NB4 (cell line): ENCODE data around the gene TMEM247.

ENCODE experiments used
- DNase-seq: peaks from one replicate; pipeline ENCODE4 v3.0.0; 2010; ENCODE audit warnings: low read depth
- H3K4me3 ChIP-seq: one replicate; pipeline ENCODE4 v1.5.1; 2011; ENCODE audit warnings: mild to moderate bottlenecking, low read depth, low read length, moderate library complexity
- CTCF ChIP-seq: IDR thresholded peaks from one replicate; pipeline ENCODE4 v1.5.1; 2012; ENCODE audit warnings: low read depth, low read length
- MYC ChIP-seq: IDR thresholded peaks from 2 replicates; pipeline ENCODE4 v1.6.1; 2011; ENCODE audit warnings: low read depth, low read length
- POLR2A ChIP-seq: IDR thresholded peaks from 2 replicates; pipeline ENCODE4 v1.6.1; 2011; ENCODE audit warnings: mild to moderate bottlenecking; ENCODE audit not compliant: insufficient read length; ENCODE audit errors: extremely low read depth
- TF ChIP-seq, protein P1 (sequence below): IDR thresholded peaks from 2 replicates; pipeline ENCODE4 v1.6.1; 2011; ENCODE audit warnings: low read depth, low read length

The TMEM247 gene

GRCh38 chr2:46488389-46488788 is 9.0 kb downstream of the TMEM247 start:
- TF ChIP-seq CTCF (no peak), POLR2A (no peak), MYC (no peak)
- TF ChIP-seq, protein P1, sequence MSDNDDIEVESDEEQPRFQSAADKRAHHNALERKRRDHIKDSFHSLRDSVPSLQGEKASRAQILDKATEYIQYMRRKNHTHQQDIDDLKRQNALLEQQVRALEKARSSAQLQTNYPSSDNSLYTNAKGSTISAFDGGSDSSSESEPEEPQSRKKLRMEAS = no peak
- H3K4me3 ChIP-seq = no peak overlapping the region
- no peak for DNase-seq

GRCh38 chr2:46489423-46490174 is 10.2 kb downstream of the TMEM247 start:
- DNase-seq = no peak
- no peak for TF ChIP-seq POLR2A
- TF ChIP-seq CTCF = no peak
- TF ChIP-seq MYC = no peak
- TF ChIP-seq, protein P1 = no peak
- H3K4me3 ChIP-seq = no peak overlapping the region

GRCh38 chr2:46490521-46491141 is 11.3 kb downstream of the TMEM247 start:
- no peak overlapping the region for H3K4me3 ChIP-seq
- TF ChIP-seq POLR2A = no peak
- no peak for TF ChIP-seq MYC
- TF ChIP-seq, protein P1 = no peak
- DNase-seq = no peak

DNA sequence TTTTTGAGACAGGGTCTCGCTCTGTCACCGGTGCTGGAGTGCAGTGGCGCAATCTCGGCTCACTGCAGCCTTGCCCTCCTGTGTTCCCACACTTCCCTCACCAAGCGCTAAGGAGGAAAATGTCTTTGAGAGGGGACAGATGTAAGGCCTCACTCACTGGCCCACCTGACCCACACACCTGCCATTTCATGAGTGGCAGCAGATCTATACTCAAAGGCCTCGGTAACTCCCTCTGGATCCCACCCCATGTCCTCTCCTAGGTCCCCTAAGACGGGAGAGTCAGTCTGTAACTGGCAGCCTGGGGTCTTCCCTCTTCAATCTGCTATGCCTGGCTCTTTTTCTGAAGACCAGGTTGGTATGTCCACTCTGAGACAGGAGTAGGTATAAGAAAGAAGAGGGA is 12.9 kb downstream of the TMEM247 start:
- no peak for DNase-seq
- no peak overlapping the region for H3K4me3 ChIP-seq
- TF ChIP-seq, protein P1 = no peak
- no peak for TF ChIP-seq MYC
- TF ChIP-seq POLR2A = no peak
- TF ChIP-seq CTCF = no peak

- TF ChIP-seq CTCF (no peak), MYC (no peak), POLR2A (no peak)
- TF ChIP-seq, protein P1 = no peak
- H3K4me3 ChIP-seq = no peak overlapping the region
- DNase-seq = no peak
Observed at GRCh38 chr2:46493241-46493970, 14.0 kb downstream of the TMEM247 start.

DNA sequence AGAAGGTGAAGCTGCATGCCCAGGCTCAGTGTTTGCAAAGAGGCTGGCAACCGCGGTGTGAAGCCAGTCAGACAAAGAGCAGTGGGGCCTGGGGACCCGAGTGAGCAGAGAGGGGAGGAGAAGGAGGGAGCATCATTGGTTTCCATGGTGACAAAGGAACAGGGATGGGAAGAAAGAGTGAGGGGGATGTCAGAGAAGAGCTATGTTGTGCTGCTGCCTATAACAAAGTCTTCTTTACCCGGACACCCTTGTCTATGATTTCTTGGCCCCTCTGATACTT is 14.5 kb downstream of the TMEM247 start:
- DNase-seq = no peak
- H3K4me3 ChIP-seq = no peak overlapping the region
- TF ChIP-seq CTCF = no peak
- no peak for TF ChIP-seq POLR2A
- TF ChIP-seq, protein P1 = no peak
- no peak for TF ChIP-seq MYC
